ENCODE results near the gene LZTS2. TPM values are rescaled to one million over a fixed set of nuclear protein-coding genes. Genes with fewer than 3 reads are reported as not detected.

The LZTS2 gene
- total and polyA plus RNA-seq, 10 of the 15 experiments (the other 5 are each of a cell fraction or from before 2014, with no cell fraction given): 0.08 to 13.4 (median 7.2) TPM

- TF ChIP-seq REST (IDR thresholded peaks at IDR 0.05; ENCODE audit: low read depth, low read length): no peak
- TF ChIP-seq NFYA (IDR thresholded peaks at IDR 0.05; ENCODE audit: borderline replicate concordance, low read depth, low read length): no peak
- no peak for TF ChIP-seq HSF1 (IDR thresholded peaks at IDR 0.05; ENCODE audit: low read depth, low read length)
- TF ChIP-seq PAX5 (IDR thresholded peaks at IDR 0.05; ENCODE audit: borderline replicate concordance, low read depth, low read length): peak; percentile 74; the same call in 1 of the 2 replicates
- TF ChIP-seq PML (IDR thresholded peaks at IDR 0.05; ENCODE audit: low read length): no peak
- TF ChIP-seq NR2C1 (IDR thresholded peaks at IDR 0.05): no peak
- TF ChIP-seq TARDBP (IDR thresholded peaks at IDR 0.05; ENCODE audit: borderline replicate concordance): no peak
- TF ChIP-seq, protein P1, sequence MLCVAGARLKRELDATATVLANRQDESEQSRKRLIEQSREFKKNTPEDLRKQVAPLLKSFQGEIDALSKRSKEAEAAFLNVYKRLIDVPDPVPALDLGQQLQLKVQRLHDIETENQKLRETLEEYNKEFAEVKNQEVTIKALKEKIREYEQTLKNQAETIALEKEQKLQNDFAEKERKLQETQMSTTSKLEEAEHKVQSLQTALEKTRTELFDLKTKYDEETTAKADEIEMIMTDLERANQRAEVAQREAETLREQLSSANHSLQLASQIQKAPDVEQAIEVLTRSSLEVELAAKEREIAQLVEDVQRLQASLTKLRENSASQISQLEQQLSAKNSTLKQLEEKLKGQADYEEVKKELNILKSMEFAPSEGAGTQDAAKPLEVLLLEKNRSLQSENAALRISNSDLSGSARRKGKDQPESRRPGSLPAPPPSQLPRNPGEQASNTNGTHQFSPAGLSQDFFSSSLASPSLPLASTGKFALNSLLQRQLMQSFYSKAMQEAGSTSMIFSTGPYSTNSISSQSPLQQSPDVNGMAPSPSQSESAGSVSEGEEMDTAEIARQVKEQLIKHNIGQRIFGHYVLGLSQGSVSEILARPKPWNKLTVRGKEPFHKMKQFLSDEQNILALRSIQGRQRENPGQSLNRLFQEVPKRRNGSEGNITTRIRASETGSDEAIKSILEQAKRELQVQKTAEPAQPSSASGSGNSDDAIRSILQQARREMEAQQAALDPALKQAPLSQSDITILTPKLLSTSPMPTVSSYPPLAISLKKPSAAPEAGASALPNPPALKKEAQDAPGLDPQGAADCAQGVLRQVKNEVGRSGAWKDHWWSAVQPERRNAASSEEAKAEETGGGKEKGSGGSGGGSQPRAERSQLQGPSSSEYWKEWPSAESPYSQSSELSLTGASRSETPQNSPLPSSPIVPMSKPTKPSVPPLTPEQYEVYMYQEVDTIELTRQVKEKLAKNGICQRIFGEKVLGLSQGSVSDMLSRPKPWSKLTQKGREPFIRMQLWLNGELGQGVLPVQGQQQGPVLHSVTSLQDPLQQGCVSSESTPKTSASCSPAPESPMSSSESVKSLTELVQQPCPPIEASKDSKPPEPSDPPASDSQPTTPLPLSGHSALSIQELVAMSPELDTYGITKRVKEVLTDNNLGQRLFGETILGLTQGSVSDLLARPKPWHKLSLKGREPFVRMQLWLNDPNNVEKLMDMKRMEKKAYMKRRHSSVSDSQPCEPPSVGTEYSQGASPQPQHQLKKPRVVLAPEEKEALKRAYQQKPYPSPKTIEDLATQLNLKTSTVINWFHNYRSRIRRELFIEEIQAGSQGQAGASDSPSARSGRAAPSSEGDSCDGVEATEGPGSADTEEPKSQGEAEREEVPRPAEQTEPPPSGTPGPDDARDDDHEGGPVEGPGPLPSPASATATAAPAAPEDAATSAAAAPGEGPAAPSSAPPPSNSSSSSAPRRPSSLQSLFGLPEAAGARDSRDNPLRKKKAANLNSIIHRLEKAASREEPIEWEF (IDR thresholded peaks at IDR 0.05; ENCODE audit: insufficient replicate concordance, low read depth, low read length): no peak
- TF ChIP-seq SPI1 (IDR thresholded peaks at IDR 0.05; ENCODE audit: borderline replicate concordance, insufficient read depth, low read depth, low read length): no peak; the same call in 1 of the 2 replicates
- no peak for TF ChIP-seq NBN (IDR thresholded peaks at IDR 0.05)
- TF ChIP-seq EGR1 (IDR thresholded peaks at IDR 0.05; ENCODE audit: borderline replicate concordance in 1 of 2, low read depth in 2 of 2, low read length in 2 of 2): peak in 1 of 2 experiments; percentile 37; a peak in 1 of 3 replicates
- TF ChIP-seq PAX8 (IDR thresholded peaks at IDR 0.05): no peak
- no peak for TF ChIP-seq E4F1 (IDR thresholded peaks at IDR 0.05; ENCODE audit: borderline replicate concordance, partially characterized antibody)
- no peak for TF ChIP-seq FOXK2 (IDR thresholded peaks at IDR 0.05)
- TF ChIP-seq CREB1 (IDR thresholded peaks at IDR 0.05; ENCODE audit: low read depth): peak; percentile 86
- no peak for TF ChIP-seq MYB (IDR thresholded peaks at IDR 0.05; ENCODE audit: borderline replicate concordance, low read depth, low read length)
Measured at GRCh38 chr10:101031796-101032636, 32.4 kb downstream of the LZTS2 start (continued).
